D721Med (cell line): Measurements from ENCODE around the gene SYNGR3.

Experiments
- DNase-seq: peaks from one replicate; pipeline ENCODE4 v3.0.0; 2011; ENCODE audit warnings: low spot score; ENCODE audit not compliant: insufficient read length
- FAIRE-seq: peaks from 2 replicates; lab custom pipeline; 2011; peaks lifted over from hg19 to GRCh38; lab: Jason Lieb, UNC
- TF ChIP-seq, protein P1 (sequence below): IDR thresholded peaks from 2 replicates; pipeline ENCODE4 v1.5.1; 2012; ENCODE audit warnings: mild to moderate bottlenecking, control low read depth; ENCODE audit not compliant: insufficient read depth; ENCODE audit errors: missing control alignments

The SYNGR3 gene

DNA sequence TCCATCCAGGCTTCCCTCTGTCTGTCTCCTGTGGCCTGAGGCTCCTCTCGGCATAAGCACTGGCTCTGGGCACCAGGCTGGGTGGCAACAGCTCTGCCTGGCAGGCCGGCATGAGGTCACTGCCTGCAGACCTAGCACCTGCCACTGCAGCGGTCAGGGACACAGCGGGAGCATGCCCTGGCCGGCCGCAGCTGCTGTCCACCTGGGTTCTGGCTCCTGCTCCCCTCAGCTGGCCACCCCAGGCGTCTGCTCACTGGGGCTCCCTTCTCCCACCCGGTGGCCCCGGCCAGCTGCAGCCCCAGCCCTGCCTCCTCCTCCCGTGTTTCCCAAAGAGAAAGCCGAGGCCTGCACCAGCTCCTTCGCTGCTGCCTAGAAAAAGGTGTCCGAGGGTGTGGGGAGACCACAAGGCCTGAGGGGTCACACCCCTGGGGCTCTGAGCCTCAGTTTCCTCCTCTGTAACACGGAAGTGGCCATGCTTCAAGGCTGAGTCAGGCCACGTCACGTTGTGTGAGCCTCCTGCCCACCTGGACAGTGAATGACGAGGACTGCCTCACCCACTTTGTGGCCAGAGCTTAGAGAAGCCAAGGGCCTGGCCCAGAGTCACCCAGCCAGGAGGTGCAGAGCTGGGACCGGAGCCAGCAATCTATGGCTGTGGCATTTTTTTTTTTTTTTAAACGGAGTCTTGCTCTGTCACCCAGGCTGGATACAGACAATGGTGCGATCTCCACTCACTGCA lies 51.2 kb downstream of the SYNGR3 start:
- TF ChIP-seq, protein P1, sequence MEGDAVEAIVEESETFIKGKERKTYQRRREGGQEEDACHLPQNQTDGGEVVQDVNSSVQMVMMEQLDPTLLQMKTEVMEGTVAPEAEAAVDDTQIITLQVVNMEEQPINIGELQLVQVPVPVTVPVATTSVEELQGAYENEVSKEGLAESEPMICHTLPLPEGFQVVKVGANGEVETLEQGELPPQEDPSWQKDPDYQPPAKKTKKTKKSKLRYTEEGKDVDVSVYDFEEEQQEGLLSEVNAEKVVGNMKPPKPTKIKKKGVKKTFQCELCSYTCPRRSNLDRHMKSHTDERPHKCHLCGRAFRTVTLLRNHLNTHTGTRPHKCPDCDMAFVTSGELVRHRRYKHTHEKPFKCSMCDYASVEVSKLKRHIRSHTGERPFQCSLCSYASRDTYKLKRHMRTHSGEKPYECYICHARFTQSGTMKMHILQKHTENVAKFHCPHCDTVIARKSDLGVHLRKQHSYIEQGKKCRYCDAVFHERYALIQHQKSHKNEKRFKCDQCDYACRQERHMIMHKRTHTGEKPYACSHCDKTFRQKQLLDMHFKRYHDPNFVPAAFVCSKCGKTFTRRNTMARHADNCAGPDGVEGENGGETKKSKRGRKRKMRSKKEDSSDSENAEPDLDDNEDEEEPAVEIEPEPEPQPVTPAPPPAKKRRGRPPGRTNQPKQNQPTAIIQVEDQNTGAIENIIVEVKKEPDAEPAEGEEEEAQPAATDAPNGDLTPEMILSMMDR = no peak
- FAIRE-seq = no peak
- no peak for DNase-seq

DNA sequence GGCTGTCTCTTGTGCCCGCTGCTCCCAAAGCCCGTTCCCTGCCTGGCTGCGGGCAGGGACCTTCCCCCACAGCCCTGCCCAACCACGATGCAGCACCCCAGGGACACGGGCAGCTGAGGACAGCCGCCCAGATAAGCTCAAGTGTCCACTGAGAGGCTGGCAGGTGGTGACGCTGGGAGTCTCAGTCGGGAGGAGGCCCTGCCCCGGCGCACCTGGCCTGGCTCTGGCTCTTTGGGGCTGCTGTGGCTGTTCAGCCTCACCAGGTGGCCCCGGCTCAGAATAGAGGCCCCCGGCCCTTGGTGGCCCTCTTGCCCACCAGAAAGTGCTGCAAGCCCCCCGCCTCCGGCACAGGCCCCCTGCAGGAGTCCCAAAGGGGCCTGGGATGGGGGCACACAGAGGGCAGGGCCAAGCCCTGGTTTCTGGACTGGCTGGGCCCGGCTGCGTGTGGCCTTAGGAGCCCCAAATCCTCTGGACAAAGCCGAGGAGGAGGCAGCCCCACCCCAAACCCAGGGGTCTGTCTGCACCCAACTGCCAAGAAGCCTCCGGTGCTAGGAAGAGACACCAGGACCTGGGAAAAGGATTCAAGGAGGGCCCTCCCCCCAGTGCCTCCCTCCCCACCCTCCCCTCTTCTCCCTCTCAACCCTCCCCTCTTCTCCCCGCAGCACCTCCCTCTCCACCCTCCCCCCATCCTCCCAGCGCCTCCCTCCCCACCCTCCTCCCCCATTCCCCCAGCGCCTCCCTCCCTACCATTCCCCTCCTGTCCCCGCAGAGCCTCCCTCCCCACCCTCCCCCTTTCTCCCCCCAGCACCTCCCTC lies 52.6 kb downstream of the SYNGR3 start:
- DNase-seq (no peak), FAIRE-seq (no peak)
- TF ChIP-seq, protein P1 = no peak

DNA sequence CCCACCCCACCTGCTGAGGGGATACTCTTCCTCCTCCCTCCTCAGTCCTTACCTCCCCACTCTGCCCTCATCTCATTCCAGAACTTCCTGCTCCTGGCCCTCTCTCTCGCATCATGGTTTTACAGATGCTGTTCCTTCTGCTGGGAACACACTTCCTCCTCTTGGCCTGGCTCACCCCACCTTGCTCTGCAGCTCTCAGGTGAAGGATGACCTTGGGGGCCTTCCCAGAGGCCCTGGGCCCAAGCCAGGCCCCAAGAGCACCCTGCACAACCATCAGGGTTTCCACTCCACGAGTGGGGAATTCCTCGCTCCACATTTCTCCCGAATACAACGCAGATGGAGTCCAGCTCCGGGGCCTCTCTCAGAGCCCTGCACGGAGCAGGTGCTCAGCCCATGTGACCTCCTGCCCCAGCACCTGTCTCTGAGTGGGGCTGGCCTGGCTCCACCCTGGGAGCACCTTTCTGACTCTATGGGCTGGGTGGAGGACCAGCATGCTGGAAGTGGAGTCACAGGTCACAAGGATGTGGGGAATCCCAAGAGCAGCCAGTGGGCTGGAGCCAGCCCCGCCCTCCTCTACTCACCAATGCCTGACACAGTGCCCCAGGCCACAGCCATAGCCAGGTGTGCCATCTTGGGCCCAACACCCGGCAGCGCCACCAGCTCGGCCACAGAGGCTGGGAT lies 53.4 kb downstream of the SYNGR3 start:
- no peak for DNase-seq
- TF ChIP-seq, protein P1 = no peak
- no peak for FAIRE-seq
